CD4-positive, alpha-beta memory T cell (primary cell): ENCODE measurements around the gene OGDHL. TPM values are rescaled to one million over a fixed set of nuclear protein-coding genes. Genes with fewer than 3 reads are reported as not detected.

Experiments used
- CTCF ChIA-PET: fragments of 350-600 bp; sonication (Branson Sonifier 250); formaldehyde crosslinking; loops from one replicate; lab custom pipeline; 2021; ENCODE audit warnings: inconsistent platforms; ENCODE audit not compliant: partially characterized antibody; lab: Charles Lee
- POLR2A ChIA-PET: fragments of 350-600 bp; sonication (Branson Sonifier 250); formaldehyde crosslinking; loops from one replicate; lab custom pipeline; 2021; ENCODE audit not compliant: partially characterized antibody; lab: Charles Lee
- DNase-seq, 5 donors: peaks; one replicate each; pipeline versions ENCODE4 v3.0.0 to v3.0.0-alpha.2; 2020 to 2022; ENCODE audit warnings: mixed read lengths in 1 of 5
- H3K27ac ChIP-seq: one replicate; pipeline ENCODE4 v1.7.0; 2013; ENCODE audit warnings: low read depth, low read length
- H3K27me3 ChIP-seq: 2 replicates; pipeline ENCODE4 v1.7.0; 2013; ENCODE audit warnings: mild to moderate bottlenecking, low read length, moderate library complexity; ENCODE audit not compliant: insufficient read depth
- H3K36me3 ChIP-seq: 2 replicates; pipeline ENCODE4 v1.7.0; 2013; ENCODE audit warnings: mild to moderate bottlenecking, low read length, moderate library complexity; ENCODE audit not compliant: insufficient read depth
- H3K4me1 ChIP-seq: 2 replicates; pipeline ENCODE4 v1.7.0; 2013; ENCODE audit warnings: mild to moderate bottlenecking, low read length, moderate library complexity; ENCODE audit not compliant: insufficient read depth
- H3K4me3 ChIP-seq, 2 donors: one replicate each; pipeline ENCODE4 v1.7.0; 2013; ENCODE audit warnings: low read length in 2 of 2, mild to moderate bottlenecking in 1 of 2
- H3K9me3 ChIP-seq, 2 donors: one replicate each; pipeline ENCODE4 v1.7.0; 2013; ENCODE audit warnings: low read length in 2 of 2, control low read depth in 1 of 2; ENCODE audit not compliant: control insufficient read depth in 1 of 2
- H3K27ac Mint-ChIP-seq, 7 donors: one replicate each; pipeline ENCODE4 v1.8.0; 2020 to 2021; ENCODE audit warnings: mixed read lengths in 7 of 7, mild to moderate bottlenecking in 6 of 7, inconsistent platforms in 3 of 7, moderate library complexity in 3 of 7
- H3K27me3 Mint-ChIP-seq, 2 donors: one replicate each; pipeline ENCODE4 v1.8.0; 2020 to 2021; ENCODE audit warnings: mixed read lengths in 2 of 2
- H3K36me3 Mint-ChIP-seq, 2 donors: one replicate each; pipeline ENCODE4 v1.8.0; 2020 to 2021; ENCODE audit warnings: mixed read lengths in 2 of 2, inconsistent platforms in 1 of 2, mild to moderate bottlenecking in 1 of 2
- H3K4me1 Mint-ChIP-seq, 4 donors: one replicate each; pipeline ENCODE4 v1.8.0; 2020 to 2021; ENCODE audit warnings: mixed read lengths in 4 of 4, mild to moderate bottlenecking in 1 of 4
- H3K4me3 Mint-ChIP-seq, 8 donors: one replicate each; pipeline ENCODE4 v1.8.0; 2020 to 2021; ENCODE audit warnings: mixed read lengths in 8 of 8, mild to moderate bottlenecking in 7 of 8, moderate library complexity in 6 of 8, inconsistent platforms in 3 of 8
- H3K9me3 Mint-ChIP-seq, 8 donors: one replicate each; pipeline ENCODE4 v1.8.0; 2020 to 2021; ENCODE audit warnings: mixed read lengths in 8 of 8, mild to moderate bottlenecking in 5 of 8, inconsistent platforms in 3 of 8, moderate library complexity in 1 of 8
- intact Hi-C: fragments of 100-400 bp; cut with micrococcal nuclease; formaldehyde crosslinking; loops from one replicate; pipeline ENCODE4 v1.15.1; 2023
- polyA plus RNA-seq, 2 donors: library from polyadenylated mRNA; unstranded; fragments of 300-500 nt; fragmentation: Illumina TruSeq; gene quantifications; one replicate each; pipeline ENCODE4 v1.2.3, GENCODE V29; 2021
- total RNA-seq, 2 experiments: library from RNA; stranded (reverse); gene quantifications; one replicate each; pipeline ENCODE4 v1.2.3, GENCODE V29; 2021

OGDHL gene
- total and polyA plus RNA-seq, 4 experiments from 2014 or later = not detected

GRCh38 chr10:49744091-49744685, 17.9 kb downstream of the OGDHL start:
- no peak overlapping the region for H3K27ac ChIP-seq
- CTCF ChIA-PET = no interaction called here
- H3K4me1 Mint-ChIP-seq = peaks cover 0 to 1% (median 0%) of the 10 kb centered on the region in 4 donors
- H3K4me3 ChIP-seq = no peak overlapping the region
- no peaks in the 10 kb centered on the region for H3K36me3 ChIP-seq
- no peaks in the 10 kb centered on the region for H3K36me3 Mint-ChIP-seq
- no peaks in the 10 kb centered on the region for H3K4me1 ChIP-seq
- H3K27me3 Mint-ChIP-seq = peaks cover 0 to 2% of the 10 kb centered on the region in 2 donors
- no peak for DNase-seq
- no peak overlapping the region for H3K4me3 Mint-ChIP-seq
- H3K9me3 Mint-ChIP-seq = peaks cover 0 to 1% (median 0%) of the 10 kb centered on the region in 8 donors
- no peak overlapping the region for H3K27ac Mint-ChIP-seq
- intact Hi-C loops = no loop called here
- no peaks in the 10 kb centered on the region for H3K9me3 ChIP-seq
- POLR2A ChIA-PET = no interaction called here
- no peaks in the 10 kb centered on the region for H3K27me3 ChIP-seq

GRCh38 chr10:49743464-49744075, 18.6 kb downstream of the OGDHL start:
- Mint-ChIP-seq H3K27ac (no peak overlapping the region), H3K27me3 (peaks cover 0 to 2% of the 10 kb centered on the region in 2 donors), H3K36me3 (no peaks in the 10 kb centered on the region), H3K4me3 (no peak overlapping the region), H3K4me1 (peaks cover 0 to 1% (median 0%) of the 10 kb centered on the region in 4 donors), H3K9me3 (peaks cover 0 to 1% (median 0%) of the 10 kb centered on the region in 8 donors)
- no peak overlapping the region for H3K4me3 ChIP-seq
- H3K9me3 ChIP-seq = no peaks in the 10 kb centered on the region
- CTCF ChIA-PET = no interaction called here
- no peak for DNase-seq
- H3K36me3 ChIP-seq = no peaks in the 10 kb centered on the region
- H3K27ac ChIP-seq = no peak overlapping the region
- intact Hi-C loops = no loop called here
- POLR2A ChIA-PET = no interaction called here
- H3K27me3 ChIP-seq = no peaks in the 10 kb centered on the region
- H3K4me1 ChIP-seq = no peaks in the 10 kb centered on the region

GRCh38 chr10:49742683-49743463, 19.2 kb downstream of the OGDHL start:
- Mint-ChIP-seq H3K27me3 (peaks cover 0 to 2% of the 10 kb centered on the region in 2 donors), H3K9me3 (peaks cover 0 to 1% (median 0%) of the 10 kb centered on the region in 8 donors), H3K4me3 (no peak overlapping the region), H3K4me1 (peaks cover 0 to 1% (median 0%) of the 10 kb centered on the region in 4 donors), H3K36me3 (no peaks in the 10 kb centered on the region), H3K27ac (no peak overlapping the region)
- H3K27me3 ChIP-seq = no peaks in the 10 kb centered on the region
- no peaks in the 10 kb centered on the region for H3K9me3 ChIP-seq
- no peaks in the 10 kb centered on the region for H3K4me1 ChIP-seq
- DNase-seq = no peak
- POLR2A ChIA-PET = no interaction called here
- H3K4me3 ChIP-seq = no peak overlapping the region
- H3K27ac ChIP-seq = no peak overlapping the region
- CTCF ChIA-PET = no interaction called here
- intact Hi-C loops = no loop called here
- no peaks in the 10 kb centered on the region for H3K36me3 ChIP-seq

DNA sequence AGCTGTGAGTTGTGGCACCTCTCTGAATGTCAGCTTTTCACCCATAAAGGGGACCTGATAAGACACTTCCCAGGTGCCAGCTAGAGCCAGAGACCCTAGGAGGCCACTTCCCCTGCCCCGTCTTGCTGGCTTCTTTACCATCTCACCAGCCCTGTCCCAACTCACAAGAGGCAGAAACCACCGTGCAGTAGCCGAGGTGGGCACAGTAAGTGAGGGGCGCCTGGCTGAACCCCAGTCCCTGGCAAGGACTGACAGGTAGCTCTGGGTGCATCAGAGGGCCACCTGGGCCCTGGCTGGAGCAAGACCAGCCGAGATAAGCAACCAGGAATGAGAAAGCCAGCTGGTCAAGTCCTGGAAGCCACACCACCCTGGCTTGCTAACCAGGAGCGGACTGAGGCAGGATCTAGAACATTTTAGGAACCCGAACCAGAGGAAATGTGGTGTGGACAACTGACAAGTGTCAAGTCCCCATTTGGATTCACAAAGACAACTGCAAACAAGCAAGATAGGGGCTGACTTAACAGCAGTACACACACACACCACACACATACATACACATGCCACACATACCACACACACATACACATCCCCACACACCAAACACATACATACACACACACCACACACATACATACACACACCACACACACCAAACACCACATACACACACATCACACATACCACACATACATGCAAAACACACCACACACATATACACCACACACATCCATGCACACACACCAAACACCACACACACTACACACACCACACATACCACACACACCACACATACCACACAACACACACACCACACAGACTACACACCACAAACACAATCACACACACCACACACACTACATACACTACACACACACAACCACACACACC, 20.8 kb downstream of the OGDHL start:
- Mint-ChIP-seq H3K9me3 (peaks cover 0 to 1% (median 0%) of the 10 kb centered on the region in 8 donors), H3K27me3 (peaks cover 0 to 2% of the 10 kb centered on the region in 2 donors), H3K4me1 (peaks cover 0 to 1% (median 0%) of the 10 kb centered on the region in 4 donors), H3K27ac (no peak overlapping the region), H3K36me3 (no peaks in the 10 kb centered on the region), H3K4me3 (peak overlapping the region in 1 of 8 donors; percentile 32)
- Histone ChIP-seq H3K4me3 (no peak overlapping the region), H3K9me3 (no peaks in the 10 kb centered on the region), H3K27me3 (no peaks in the 10 kb centered on the region), H3K36me3 (no peaks in the 10 kb centered on the region), H3K27ac (no peak overlapping the region), H3K4me1 (no peaks in the 10 kb centered on the region)
- POLR2A ChIA-PET = no interaction called here
- DNase-seq = no peak
- intact Hi-C loops = no loop called here
- CTCF ChIA-PET = no interaction called here

DNA sequence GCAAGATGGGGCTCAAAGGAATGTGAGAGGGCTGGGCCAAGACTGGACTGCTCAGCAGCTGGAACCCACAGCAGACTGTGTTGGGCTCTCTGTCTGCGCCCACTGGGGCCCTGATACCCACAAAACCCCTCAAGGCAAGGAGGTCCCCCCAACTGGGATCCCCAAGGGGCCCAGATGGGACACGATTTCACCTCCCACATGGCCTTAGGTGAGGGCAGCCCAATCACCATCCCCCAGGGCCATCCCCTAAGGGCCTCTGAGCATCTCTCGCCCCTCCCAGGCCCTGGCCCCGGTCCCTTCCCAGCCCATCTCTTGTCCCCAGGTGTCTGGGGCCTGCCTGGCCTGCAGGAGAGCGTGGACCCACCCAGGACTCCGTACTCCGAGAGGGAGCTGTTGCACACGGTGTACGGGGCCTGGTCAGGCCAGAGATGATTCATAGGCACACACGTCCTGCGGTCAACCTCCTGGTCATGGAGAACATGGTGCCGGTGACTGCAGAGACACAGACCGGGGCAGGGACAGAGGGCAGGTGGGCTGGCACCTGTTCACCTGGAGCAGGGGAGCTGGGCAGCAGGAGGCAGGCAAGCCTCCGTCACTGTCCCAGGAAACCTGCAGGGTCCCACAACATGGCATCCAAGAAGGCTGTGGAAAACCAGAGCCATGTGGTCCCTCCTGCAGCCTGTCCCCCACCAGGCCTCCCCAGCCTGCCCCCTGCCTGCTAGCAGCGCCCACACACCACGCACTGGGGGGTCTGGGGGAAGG, 21.6 kb downstream of the OGDHL start:
- H3K4me1 Mint-ChIP-seq = peaks cover 0 to 1% (median 0%) of the 10 kb centered on the region in 4 donors
- H3K27ac Mint-ChIP-seq = no peak overlapping the region
- no peaks in the 10 kb centered on the region for H3K36me3 Mint-ChIP-seq
- Histone ChIP-seq H3K4me3 (no peak overlapping the region), H3K27me3 (no peaks in the 10 kb centered on the region), H3K27ac (no peak overlapping the region), H3K36me3 (no peaks in the 10 kb centered on the region), H3K4me1 (no peaks in the 10 kb centered on the region), H3K9me3 (no peaks in the 10 kb centered on the region)
- ChIA-PET CTCF (no interaction called here), POLR2A (no interaction called here)
- DNase-seq = no peak
- H3K9me3 Mint-ChIP-seq = peaks cover 0 to 1% (median 0%) of the 10 kb centered on the region in 8 donors
- intact Hi-C loops = no loop called here
- no peak overlapping the region for H3K4me3 Mint-ChIP-seq
- H3K27me3 Mint-ChIP-seq = peaks cover 0 to under 1% of the 10 kb centered on the region in 2 donors

- no peak for DNase-seq
- ChIA-PET CTCF (no interaction called here), POLR2A (no interaction called here)
- Histone ChIP-seq H3K4me3 (no peak overlapping the region), H3K27ac (no peak overlapping the region), H3K27me3 (no peaks in the 10 kb centered on the region), H3K9me3 (no peaks in the 10 kb centered on the region), H3K4me1 (no peaks in the 10 kb centered on the region), H3K36me3 (no peaks in the 10 kb centered on the region)
- Mint-ChIP-seq H3K27me3 (no peaks in the 10 kb centered on the region), H3K36me3 (no peaks in the 10 kb centered on the region), H3K4me3 (no peak overlapping the region), H3K9me3 (peaks cover 0 to 1% (median 0%) of the 10 kb centered on the region in 8 donors), H3K27ac (no peak overlapping the region), H3K4me1 (peaks cover 0 to 1% (median 0%) of the 10 kb centered on the region in 4 donors)
- intact Hi-C loops = no loop called here
Measured at GRCh38 chr10:49739426-49739825, 22.7 kb downstream of the OGDHL start.
